NCI-H524 treated with DMSO at 0.1 percent for 48 hours (cell line): ENCODE results near the gene GFER.
"Not testable (repeated sequence)": the region's sequence is repeated elsewhere in the genome, so short reads cannot be mapped to it uniquely, and the experiment has no call there.

Experiments
- DNase-seq: peaks from one replicate; lab custom pipeline; 2025; lab: John Stamatoyannopoulos, UW

GFER gene

GRCh38 chr16:1983544-1984346 is at the start of gene GFER:
Gene GFER (plus strand): TSS chr16:1984193. CDS start chr16:1984219, 26 bp downstream.
- DNase-seq, result peak; percentile 71

GRCh38 chr16:1936945-1937479 is 47.0 kb upstream of the GFER start:
- DNase-seq, result no peak

- DNase-seq, result no peak
Observed at GRCh38 chr16:1938316-1938715, 45.7 kb upstream of the GFER start.

GRCh38 chr16:1938910-1939309 is 45.1 kb upstream of the GFER start:
- no peak for DNase-seq

GRCh38 chr16:1939833-1940232 is 44.2 kb upstream of the GFER start:
- DNase-seq, result not testable (repeated sequence)

GRCh38 chr16:1940273-1941161 is 43.5 kb upstream of the GFER start:
- no peak for DNase-seq

GRCh38 chr16:1941162-1942046 is 42.6 kb upstream of the GFER start:
- DNase-seq, result no peak

- no peak for DNase-seq
Observed at GRCh38 chr16:1942047-1942809, 41.8 kb upstream of the GFER start.

GRCh38 chr16:1942810-1943726 is 40.9 kb upstream of the GFER start, which contains the start of gene MSRB1:
Gene MSRB1 (minus strand): TSS chr16:1943199. CDS start chr16:1943156, 43 bp downstream.
- DNase-seq, result peak; percentile 85

- DNase-seq, result no peak
Observed at GRCh38 chr16:1944612-1945199, 39.3 kb upstream of the GFER start.

- DNase-seq, result no peak
Observed at GRCh38 chr16:1945559-1946391, 38.2 kb upstream of the GFER start.

- no peak for DNase-seq
Observed at GRCh38 chr16:1946495-1947368, 37.3 kb upstream of the GFER start.

- DNase-seq, result no peak
Observed at GRCh38 chr16:1947369-1947670, 36.7 kb upstream of the GFER start.

- no peak for DNase-seq
Observed at GRCh38 chr16:1949507-1949906, 34.5 kb upstream of the GFER start.

- no peak for DNase-seq
Observed at GRCh38 chr16:1950047-1950446, 33.9 kb upstream of the GFER start.

GRCh38 chr16:1950559-1950958 is 33.4 kb upstream of the GFER start:
- DNase-seq, result no peak

GRCh38 chr16:1953734-1954133 is 30.3 kb upstream of the GFER start:
- no peak for DNase-seq
